HG03558 (cell line): Measurements from ENCODE around the gene ANKRD29.
"Not testable (repeated sequence)": the region's sequence is repeated elsewhere in the genome, so short reads cannot be mapped to it uniquely, and the experiment has no call there.

Experiments used
- ATAC-seq: cut with Tn5 transposase; IDR thresholded peaks from one replicate; pipeline ENCODE4 v1.9.1; 2021; ENCODE audit warnings: moderate number of reproducible peaks; ENCODE audit not compliant: unreplicated experiment; ENCODE audit errors: extremely low read depth

Gene ANKRD29

GRCh38 chr18:23568281-23569138 lies 94.2 kb downstream of the ANKRD29 start:
- ATAC-seq = no peak

- no peak for ATAC-seq
These were observed 95.0 kb downstream of the ANKRD29 start for GRCh38 chr18:23567671-23568070.

DNA sequence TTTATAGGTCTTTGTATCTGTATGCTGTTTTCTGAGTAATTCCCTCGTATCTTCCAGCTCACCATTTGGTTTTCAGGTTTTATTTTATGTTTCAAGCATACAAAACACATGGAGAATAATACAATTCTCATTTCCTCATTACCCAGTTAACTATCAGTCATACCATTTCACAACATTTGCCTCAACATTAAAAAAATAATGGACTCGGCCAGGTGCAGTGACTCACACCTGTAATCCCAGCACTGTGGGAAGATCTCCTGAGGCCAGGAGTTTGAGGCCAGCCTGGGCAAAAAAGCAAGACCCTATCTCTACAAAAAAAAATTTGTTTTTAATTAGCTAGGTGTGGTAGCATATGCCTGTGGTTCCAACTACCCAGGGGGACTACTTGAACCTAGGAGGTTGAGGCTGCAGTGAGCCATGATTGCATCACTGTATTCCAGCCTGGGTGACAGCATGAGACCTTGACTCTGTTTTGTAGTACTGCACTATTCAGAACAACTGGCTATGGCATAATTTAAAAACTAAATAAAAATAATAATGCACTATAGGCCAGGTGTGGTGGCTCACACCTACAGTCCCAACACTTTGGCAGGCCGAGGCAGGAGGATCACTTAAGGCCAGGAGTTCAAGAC lies 96.7 kb downstream of the ANKRD29 start:
- ATAC-seq = no peak

DNA sequence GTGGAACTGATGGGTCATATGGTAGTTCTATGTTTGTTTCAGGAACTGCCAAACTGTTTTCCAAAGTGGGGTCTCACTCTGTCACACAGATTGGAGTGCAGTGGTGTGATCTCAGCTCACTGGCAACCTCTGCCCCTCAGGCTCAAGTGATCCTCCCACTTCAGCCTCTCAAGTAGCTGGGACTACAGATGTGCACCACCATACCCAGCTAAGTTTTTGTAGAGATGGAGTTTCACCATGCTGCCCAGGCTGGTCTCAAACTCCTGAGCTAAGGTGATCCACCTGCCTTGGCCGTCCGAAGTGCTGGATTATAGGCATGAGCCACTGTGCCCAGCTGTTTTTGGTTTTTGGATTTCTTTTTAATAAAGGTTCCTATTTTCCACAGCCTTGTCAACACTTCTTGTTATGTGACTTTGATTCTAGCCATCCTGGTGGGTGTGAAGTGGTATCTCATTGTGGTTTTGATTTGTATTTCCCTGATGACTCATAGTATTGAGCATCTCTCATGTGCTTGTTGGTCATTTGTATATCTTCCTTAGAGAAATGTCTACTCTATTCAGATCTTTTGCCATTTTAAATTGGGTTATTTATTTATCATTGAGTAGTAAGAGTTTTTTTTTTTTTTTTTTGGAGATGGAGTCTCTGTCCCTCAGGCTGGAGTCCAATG lies 99.2 kb downstream of the ANKRD29 start:
- ATAC-seq = no peak

DNA sequence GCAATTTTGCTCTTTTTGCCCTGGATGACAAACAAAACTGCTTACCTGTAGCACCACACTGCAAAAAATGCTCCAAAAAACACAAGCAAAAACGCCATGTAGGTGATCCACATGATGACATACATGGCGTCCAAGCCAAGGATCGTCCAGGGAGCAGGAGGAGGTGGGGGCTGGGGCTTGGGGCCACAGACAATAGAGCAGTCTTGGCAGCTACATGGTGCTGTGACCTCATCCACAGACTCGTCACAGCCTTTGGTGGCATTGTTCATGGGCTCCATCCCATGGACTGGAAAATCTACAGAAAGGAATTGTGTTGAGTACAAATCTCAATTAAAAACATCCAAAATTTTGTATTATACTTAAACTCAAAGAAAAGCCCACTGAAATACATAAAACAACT lies 102.5 kb downstream of the ANKRD29 start:
- ATAC-seq = no peak

- ATAC-seq = not testable (repeated sequence)
These were observed 105.2 kb downstream of the ANKRD29 start for GRCh38 chr18:23557511-23557910.

- no peak for ATAC-seq
These were observed 106.4 kb downstream of the ANKRD29 start for GRCh38 chr18:23556145-23556780.

GRCh38 chr18:23553887-23554286 lies 108.8 kb downstream of the ANKRD29 start:
- no peak for ATAC-seq

GRCh38 chr18:23552505-23552904 lies 110.2 kb downstream of the ANKRD29 start:
- no peak for ATAC-seq

DNA sequence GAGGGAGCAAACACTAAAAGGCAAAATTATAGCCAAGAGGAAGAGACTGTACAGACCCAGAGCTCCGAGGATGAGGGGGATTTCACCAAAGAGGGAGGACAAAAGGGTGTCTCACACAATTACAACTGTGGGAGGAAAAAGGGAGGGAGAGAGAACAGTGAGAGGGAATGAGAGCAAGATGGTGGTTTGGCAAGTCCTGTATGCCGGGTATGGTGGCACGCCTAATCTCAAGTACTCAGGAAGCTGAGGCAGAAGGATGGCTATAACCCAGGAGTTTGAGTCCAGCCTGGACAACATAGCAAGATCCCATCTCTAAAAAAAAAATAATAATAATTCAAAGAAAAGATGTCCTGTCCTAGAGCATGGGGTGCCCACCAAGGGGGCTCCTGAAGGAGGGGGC lies 110.7 kb downstream of the ANKRD29 start:
- ATAC-seq = no peak

GRCh38 chr18:23550898-23551297 lies 111.8 kb downstream of the ANKRD29 start:
- ATAC-seq = no peak
